HepG2 (cell line): Measurements from ENCODE around the gene THEMIS. TPM values are rescaled to one million over a fixed set of nuclear protein-coding genes. Genes with fewer than 3 reads are reported as not detected.

ENCODE experiments used
- ATAC-seq: fragments of 200-7000 bp; cut with Tn5 transposase; 3 replicates; pipeline ENCODE4 v1.9.1; 2020; ENCODE audit warnings: mild to moderate bottlenecking, moderate library complexity
- BruUV-seq: library from RNA; stranded (reverse); fragments of 400-500 nt; replicated peaks from 2 replicates; lab custom pipeline; 2021; lab: Mats Ljungman, UMichigan
- CTCF ChIA-PET: fragments of 300-600 bp; formaldehyde crosslinking; extraction: SDS; loops from one replicate; lab custom pipeline; 2021; ENCODE audit warnings: low total read pairs, inconsistent platforms, low intra/inter-chr PET ratio; lab: Yijun Ruan, JAX
- POLR2A ChIA-PET: fragments of 350-600 bp; sonication (Branson Sonifier 250); formaldehyde crosslinking; loops from one replicate; lab custom pipeline; 2020; ENCODE audit warnings: antibody characterized with exemption, inconsistent platforms; lab: Yijun Ruan, JAX
- DNase-seq: peaks from one replicate; pipeline ENCODE4 v3.0.0-alpha.2; 2015; ENCODE audit warnings: low spot score
- FAIRE-seq: peaks from 3 replicates; lab custom pipeline; 2011; peaks lifted over from hg19 to GRCh38; lab: Jason Lieb, UNC
- H2AFZ ChIP-seq: one replicate; pipeline ENCODE4 v1.6.1; 2011; ENCODE audit warnings: low read length, inconsistent platforms
- H3K27ac ChIP-seq: fragments of 300-600 bp; 3 replicates; pipeline ENCODE4 v1.8.0; 2011; ENCODE audit warnings: mixed run types, mild to moderate bottlenecking, mixed read lengths, low read length, inconsistent platforms; ENCODE audit not compliant: insufficient read depth; ENCODE audit errors: extremely low read length
- H3K27me3 ChIP-seq, 2 experiments: fragments of 200-600 bp in 1 of 2; 2 replicates in 1 of 2; 3 replicates in 1 of 2; pipeline versions ENCODE4 v1.6.0 to v1.8.0; 2011; ENCODE audit warnings: low read length in 2 of 2, mild to moderate bottlenecking in 2 of 2, moderate library complexity in 2 of 2, inconsistent platforms in 1 of 2; ENCODE audit not compliant: insufficient read depth in 2 of 2, control insufficient read depth in 1 of 2
- H3K36me3 ChIP-seq, 2 experiments: fragments of 200-600 bp in 1 of 2; replicated peaks in 1 of 2; 2 replicates in 1 of 2; 3 replicates in 1 of 2; pipeline versions ENCODE4 v1.5.1 to v1.8.0; 2011; ENCODE audit warnings: low read length in 2 of 2, inconsistent platforms in 1 of 2; ENCODE audit not compliant: insufficient read depth in 2 of 2, control insufficient read depth in 1 of 2
- H3K4me1 ChIP-seq: 2 replicates; pipeline ENCODE4 v1.5.1; 2012; ENCODE audit warnings: low read length, inconsistent platforms; ENCODE audit not compliant: insufficient read depth
- H3K4me2 ChIP-seq: 2 replicates; pipeline ENCODE4 v1.6.0; 2011; ENCODE audit warnings: low read depth, low read length, inconsistent platforms
- H3K4me3 ChIP-seq, 3 experiments: fragments of 200-600 bp in 1 of 3; sonication (generic), shearing (Covaris generic) in 1 of 3; replicated peaks in 1 of 3; 2 replicates each; pipeline ENCODE4 v1.5.1; 2011 to 2016; ENCODE audit warnings: low read length in 3 of 3, inconsistent platforms in 2 of 3, low read depth in 2 of 3, mild to moderate bottlenecking in 2 of 3, control low read depth in 1 of 3, mixed read lengths in 1 of 3; ENCODE audit not compliant: insufficient read depth in 1 of 3
- H3K79me2 ChIP-seq: one replicate; pipeline ENCODE4 v1.6.1; 2011; ENCODE audit warnings: low read length, inconsistent platforms; ENCODE audit not compliant: insufficient read depth
- H3K9ac ChIP-seq: 2 replicates; pipeline ENCODE4 v1.6.0; 2011; ENCODE audit warnings: mild to moderate bottlenecking, low read depth, low read length, inconsistent platforms; ENCODE audit not compliant: insufficient read depth
- H3K9me3 ChIP-seq: 2 replicates; pipeline ENCODE4 v1.5.1; 2012; ENCODE audit warnings: mild to moderate bottlenecking, low read length
- H4K20me1 ChIP-seq: 2 replicates; pipeline ENCODE4 v1.6.0; 2011; ENCODE audit warnings: inconsistent platforms, mild to moderate bottlenecking, low read length, moderate library complexity; ENCODE audit not compliant: insufficient read depth
- ELF3 ChIP-seq: IDR thresholded peaks from 2 replicates; pipeline ENCODE4 v1.6.1; 2016; ENCODE audit warnings: missing genetic modification reagents, missing compliant biosample characterization
- GTF3A ChIP-seq: sonication (generic); formaldehyde crosslinking; conservative IDR thresholded peaks from 2 replicates; pipeline ENCODE4 v1.4.0; 2020; ENCODE audit warnings: mild to moderate bottlenecking, missing genetic modification reagents
- MTERF4 ChIP-seq: sonication (generic); formaldehyde crosslinking; IDR thresholded peaks from 2 replicates; pipeline ENCODE4 v1.8.0; 2023; ENCODE audit warnings: mild to moderate bottlenecking, missing genetic modification reagents
- MXD3 ChIP-seq: IDR thresholded peaks from 2 replicates; pipeline ENCODE4 v1.6.1; 2016; ENCODE audit warnings: mild to moderate bottlenecking, missing biosample characterization, missing genetic modification reagents
- NFIB ChIP-seq: sonication (generic); formaldehyde crosslinking; IDR thresholded peaks from 2 replicates; pipeline ENCODE4 v1.9.0; 2021; ENCODE audit warnings: missing genetic modification reagents, mild to moderate bottlenecking, borderline replicate concordance
- NR2F6 ChIP-seq, 2 experiments: IDR thresholded peaks; 2 replicates each; pipeline ENCODE4 v1.6.1; 2016; ENCODE audit warnings: antibody characterized with exemption in 1 of 2, mild to moderate bottlenecking in 1 of 2
- RBFOX2 ChIP-seq: fragments of 200-400 bp; formaldehyde crosslinking; IDR thresholded peaks from 2 replicates; pipeline ENCODE4 v1.6.1; 2017; ENCODE audit warnings: low read depth, mild to moderate bottlenecking, low read length
- ZFY ChIP-seq: sonication (generic); formaldehyde crosslinking; IDR thresholded peaks from 2 replicates; pipeline ENCODE4 v1.4.0; 2020; ENCODE audit warnings: missing genetic modification reagents
- ZNF296 ChIP-seq: sonication (generic); formaldehyde crosslinking; conservative IDR thresholded peaks from 2 replicates; pipeline ENCODE4 v1.5.0; 2020; ENCODE audit warnings: mild to moderate bottlenecking, missing genetic modification reagents
- ZNF333 ChIP-seq: sonication (generic); formaldehyde crosslinking; IDR thresholded peaks from 2 replicates; pipeline ENCODE4 v1.4.0; 2020; ENCODE audit warnings: mild to moderate bottlenecking, missing genetic modification reagents, borderline replicate concordance
- ZNF549 ChIP-seq: sonication (generic); formaldehyde crosslinking; IDR thresholded peaks from 2 replicates; pipeline ENCODE4 v1.5.0; 2020; ENCODE audit warnings: missing genetic modification reagents
- ZNF552 ChIP-seq: sonication (generic); formaldehyde crosslinking; IDR thresholded peaks from 2 replicates; pipeline ENCODE4 v1.9.0; 2022; ENCODE audit warnings: missing genetic modification reagents, mild to moderate bottlenecking, borderline replicate concordance
- ZNF672 ChIP-seq: sonication (generic); formaldehyde crosslinking; IDR thresholded peaks from 2 replicates; pipeline ENCODE4 v1.8.1; 2022; ENCODE audit warnings: missing genetic modification reagents
- ZNF768 ChIP-seq: sonication (generic); formaldehyde crosslinking; IDR thresholded peaks from 2 replicates; pipeline ENCODE4 v1.4.0; 2020; ENCODE audit warnings: missing genetic modification reagents
- WGBS: methylation state at CpG from one replicate; pipeline ENCODE4 v1.1.6; 2017; ENCODE audit warnings: low lambda C conversion rate; 5-methylcytosine and 5-hydroxymethylcytosine counted together
- in situ Hi-C: cut with HindIII; loops from 2 replicates; pipeline ENCODE4 v1.10.0; 2017; ENCODE audit warnings: low pct_unique_long_range_greater_than_20kb; ENCODE audit not compliant: extremely low pct_ligation_motif_present
- intact Hi-C: fragments of 100-400 bp; cut with micrococcal nuclease; formaldehyde crosslinking; loops from one replicate; pipeline ENCODE4 v1.10.0; 2022; ENCODE audit not compliant: unreplicated experiment
- polyA plus RNA-seq, 8 experiments: library from polyadenylated mRNA; depleted of rRNA in 3 of 8; stranded (reverse) in 7 of 8; unstranded in 1 of 8; fragments of >200 nt; fragmentation: Illumina TruSeq in 4 of 8; extraction: Trizol in 4 of 8; gene quantifications; 2 replicates each; pipeline versions ENCODE4 v1.2.1 to v1.2.3, GENCODE V29; 2011 to 2016; ENCODE audit warnings: low read depth in 4 of 8, missing spikeins in 1 of 8, mixed read lengths in 1 of 8; ENCODE audit not compliant: insufficient read depth in 1 of 8
- total RNA-seq, 5 experiments: library from RNA; depleted of rRNA; stranded (reverse); fragments of >200 nt; fragmentation: Illumina TruSeq; extraction: Trizol; gene quantifications; 2 replicates each; pipeline ENCODE4 v1.2.3, GENCODE V29; 2016; ENCODE audit warnings: low read depth in 1 of 5
- TF ChIP-seq, protein P1 (sequence below): sonication (generic); formaldehyde crosslinking; IDR thresholded peaks from 2 replicates; pipeline ENCODE4 v1.8.0; 2022; ENCODE audit warnings: low read depth, missing genetic modification reagents
- TF ChIP-seq, protein P2 (sequence below): sonication (generic); formaldehyde crosslinking; IDR thresholded peaks from 2 replicates; pipeline ENCODE4 v1.5.0; 2020; ENCODE audit warnings: missing genetic modification reagents
- TF ChIP-seq, protein P3 (sequence below): sonication (generic); formaldehyde crosslinking; IDR thresholded peaks from 2 replicates; pipeline ENCODE4 v1.4.0; 2020; ENCODE audit warnings: mild to moderate bottlenecking, missing genetic modification reagents

Gene THEMIS
- total and polyA plus RNA-seq, 2 of the 13 experiments (the other 11 are each of a cell fraction or from before 2014, with no cell fraction given) = not detected

DNA sequence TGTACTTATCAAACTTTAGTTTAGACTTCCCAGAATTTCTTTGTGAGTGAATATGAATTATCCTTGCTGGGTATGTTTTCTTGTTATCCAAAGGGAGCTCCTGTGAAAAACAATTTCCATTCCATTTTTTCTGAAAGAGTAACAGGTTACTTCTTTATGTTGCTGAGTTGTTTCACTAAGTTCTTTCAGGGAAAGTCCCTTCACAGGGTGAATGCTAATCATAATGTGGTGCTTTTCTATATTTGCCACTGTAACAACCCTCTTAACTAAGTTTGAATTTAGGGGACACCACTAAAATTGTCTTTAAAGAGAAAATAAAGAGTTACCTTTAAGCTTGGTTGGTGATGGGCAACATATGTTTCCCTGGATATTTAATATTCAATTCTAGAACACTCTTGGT lies 79.4 kb downstream of the THEMIS start (continued):
- TF ChIP-seq NFIB (CRISPR knock-in tag) = no peak
- TF ChIP-seq, protein P1, sequence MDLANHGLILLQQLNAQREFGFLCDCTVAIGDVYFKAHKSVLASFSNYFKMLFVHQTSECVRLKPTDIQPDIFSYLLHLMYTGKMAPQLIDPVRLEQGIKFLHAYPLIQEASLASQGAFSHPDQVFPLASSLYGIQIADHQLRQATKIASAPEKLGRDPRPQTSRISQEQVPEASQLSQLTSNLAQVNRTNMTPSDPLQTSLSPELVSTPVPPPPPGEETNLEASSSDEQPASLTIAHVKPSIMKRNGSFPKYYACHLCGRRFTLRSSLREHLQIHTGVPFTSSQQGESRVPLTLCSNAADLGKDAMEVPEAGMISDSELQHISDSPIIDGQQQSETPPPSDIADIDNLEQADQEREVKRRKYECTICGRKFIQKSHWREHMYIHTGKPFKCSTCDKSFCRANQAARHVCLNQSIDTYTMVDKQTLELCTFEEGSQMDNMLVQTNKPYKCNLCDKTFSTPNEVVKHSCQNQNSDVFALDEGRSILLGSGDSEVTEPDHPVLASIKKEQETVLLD (CRISPR knock-in tag) = no peak
- no peak for TF ChIP-seq ZNF672
- TF ChIP-seq MXD3 = no peak
- no peak for TF ChIP-seq NR2F6 (IDR thresholded peaks at IDR 0.05)
- TF ChIP-seq NR2F6 (CRISPR knock-in tag; IDR thresholded peaks at IDR 0.05) = no peak
- TF ChIP-seq, all 625 proteins: peak for 0

DNA sequence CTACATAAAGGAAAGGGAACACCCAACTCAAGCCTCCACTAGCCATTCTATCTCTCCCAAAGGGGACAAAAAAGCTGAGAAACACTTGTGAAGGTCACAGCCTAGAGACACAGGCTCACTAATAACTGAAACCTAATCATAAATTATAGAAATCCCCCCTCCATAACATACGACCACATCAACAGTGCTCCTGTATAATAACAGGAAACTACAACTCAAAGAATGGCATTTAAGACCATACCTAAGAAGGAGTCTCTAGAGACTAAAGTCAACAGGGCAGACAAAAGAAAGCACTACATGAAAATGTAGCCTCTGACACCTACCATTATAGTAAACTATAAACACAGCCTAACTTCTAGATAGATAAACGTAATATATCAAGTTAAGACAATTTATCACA lies 82.7 kb downstream of the THEMIS start:
- Histone ChIP-seq H3K36me3 (no peaks in the 10 kb centered on the region), H3K4me2 (no peak overlapping the region), H3K4me1 (no peaks in the 10 kb centered on the region), H2AFZ (no peak overlapping the region), H3K79me2 (no peaks in the 10 kb centered on the region), H3K9me3 (no peaks in the 10 kb centered on the region), H3K4me3 (no peak overlapping the region), H3K27ac (no peak overlapping the region), H4K20me1 (no peaks in the 10 kb centered on the region), H3K27me3 (no peaks in the 10 kb centered on the region), H3K9ac (no peak overlapping the region)
- in situ Hi-C loops = no loop called here
- ChIA-PET CTCF (no interaction called here), POLR2A (no interaction called here)
- no TSS peak for BruUV-seq
- intact Hi-C loops = no loop called here
- WGBS = 2% methylated on average over 2 of the region's 2 CpGs
- DNase-seq (no peak), ATAC-seq (no peak), FAIRE-seq (no peak)
- no peak for TF ChIP-seq ZNF552 (CRISPR knock-in tag)
- no peak for TF ChIP-seq MTERF4 (CRISPR knock-in tag)
- TF ChIP-seq, protein P2, sequence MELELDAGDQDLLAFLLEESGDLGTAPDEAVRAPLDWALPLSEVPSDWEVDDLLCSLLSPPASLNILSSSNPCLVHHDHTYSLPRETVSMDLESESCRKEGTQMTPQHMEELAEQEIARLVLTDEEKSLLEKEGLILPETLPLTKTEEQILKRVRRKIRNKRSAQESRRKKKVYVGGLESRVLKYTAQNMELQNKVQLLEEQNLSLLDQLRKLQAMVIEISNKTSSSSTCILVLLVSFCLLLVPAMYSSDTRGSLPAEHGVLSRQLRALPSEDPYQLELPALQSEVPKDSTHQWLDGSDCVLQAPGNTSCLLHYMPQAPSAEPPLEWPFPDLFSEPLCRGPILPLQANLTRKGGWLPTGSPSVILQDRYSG (CRISPR knock-in tag) = no peak
- no peak for TF ChIP-seq GTF3A (CRISPR knock-in tag)
- no peak for TF ChIP-seq ZNF549 (CRISPR knock-in tag)
- no peak for TF ChIP-seq ELF3 (CRISPR knock-in tag)
- no peak for TF ChIP-seq ZNF768 (CRISPR knock-in tag)
- TF ChIP-seq, protein P3, sequence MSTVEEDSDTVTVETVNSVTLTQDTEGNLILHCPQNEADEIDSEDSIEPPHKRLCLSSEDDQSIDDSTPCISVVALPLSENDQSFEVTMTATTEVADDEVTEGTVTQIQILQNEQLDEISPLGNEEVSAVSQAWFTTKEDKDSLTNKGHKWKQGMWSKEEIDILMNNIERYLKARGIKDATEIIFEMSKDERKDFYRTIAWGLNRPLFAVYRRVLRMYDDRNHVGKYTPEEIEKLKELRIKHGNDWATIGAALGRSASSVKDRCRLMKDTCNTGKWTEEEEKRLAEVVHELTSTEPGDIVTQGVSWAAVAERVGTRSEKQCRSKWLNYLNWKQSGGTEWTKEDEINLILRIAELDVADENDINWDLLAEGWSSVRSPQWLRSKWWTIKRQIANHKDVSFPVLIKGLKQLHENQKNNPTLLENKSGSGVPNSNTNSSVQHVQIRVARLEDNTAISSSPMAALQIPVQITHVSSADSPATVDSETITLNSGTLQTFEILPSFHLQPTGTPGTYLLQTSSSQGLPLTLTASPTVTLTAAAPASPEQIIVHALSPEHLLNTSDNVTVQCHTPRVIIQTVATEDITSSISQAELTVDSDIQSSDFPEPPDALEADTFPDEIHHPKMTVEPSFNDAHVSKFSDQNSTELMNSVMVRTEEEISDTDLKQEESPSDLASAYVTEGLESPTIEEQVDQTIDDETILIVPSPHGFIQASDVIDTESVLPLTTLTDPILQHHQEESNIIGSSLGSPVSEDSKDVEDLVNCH = no peak
- TF ChIP-seq RBFOX2 = no peak
- TF ChIP-seq ZNF296 (CRISPR knock-in tag) = no peak
- no peak for TF ChIP-seq ZNF333 (CRISPR knock-in tag)
- no peak for TF ChIP-seq ZFY (CRISPR knock-in tag)
